Stomach (tissue), 4 donors: ENCODE results near the gene VAPB.

Experiments
- POLR2A ChIP-seq, 4 donors: fragments of 450-650 bp; IDR thresholded peaks; one replicate each; pipeline ENCODE4 v1.6.1; 2016; ENCODE audit warnings: antibody characterized with exemption in 4 of 4, control low read depth in 2 of 4, mild to moderate bottlenecking in 1 of 4, moderate library complexity in 1 of 4
- TF ChIP-seq, protein P1 (sequence below), 7 experiments: fragments of 450-650 bp in 4 of 7; fragments of 200-600 bp in 3 of 7; sonication (generic) in 3 of 7; IDR thresholded peaks; one replicate each; pipeline ENCODE4 v1.5.1; 2016 to 2019; ENCODE audit warnings: antibody characterized with exemption in 7 of 7, control low read depth in 2 of 7, mild to moderate bottlenecking in 1 of 7

DNA sequence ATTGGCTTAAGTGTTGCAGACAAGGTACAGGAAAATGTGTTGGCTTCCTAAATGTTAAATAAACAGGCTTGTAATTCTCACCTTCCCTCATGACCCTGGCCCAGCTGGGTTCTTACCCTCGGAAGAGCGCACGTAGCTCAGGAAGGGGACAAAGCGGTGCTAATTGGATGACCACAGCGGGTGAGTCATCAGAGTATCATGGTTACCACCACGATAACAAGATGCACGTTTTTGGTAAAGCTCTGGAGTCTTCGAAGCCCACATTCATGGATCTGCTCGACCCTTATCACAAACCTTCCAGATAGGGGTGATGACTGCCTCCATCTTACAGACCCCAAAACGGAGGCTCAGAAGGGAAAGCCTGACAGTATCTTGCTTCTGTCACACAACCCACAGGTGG lies 93.4 kb downstream of the VAPB start:
- TF ChIP-seq, protein P1, sequence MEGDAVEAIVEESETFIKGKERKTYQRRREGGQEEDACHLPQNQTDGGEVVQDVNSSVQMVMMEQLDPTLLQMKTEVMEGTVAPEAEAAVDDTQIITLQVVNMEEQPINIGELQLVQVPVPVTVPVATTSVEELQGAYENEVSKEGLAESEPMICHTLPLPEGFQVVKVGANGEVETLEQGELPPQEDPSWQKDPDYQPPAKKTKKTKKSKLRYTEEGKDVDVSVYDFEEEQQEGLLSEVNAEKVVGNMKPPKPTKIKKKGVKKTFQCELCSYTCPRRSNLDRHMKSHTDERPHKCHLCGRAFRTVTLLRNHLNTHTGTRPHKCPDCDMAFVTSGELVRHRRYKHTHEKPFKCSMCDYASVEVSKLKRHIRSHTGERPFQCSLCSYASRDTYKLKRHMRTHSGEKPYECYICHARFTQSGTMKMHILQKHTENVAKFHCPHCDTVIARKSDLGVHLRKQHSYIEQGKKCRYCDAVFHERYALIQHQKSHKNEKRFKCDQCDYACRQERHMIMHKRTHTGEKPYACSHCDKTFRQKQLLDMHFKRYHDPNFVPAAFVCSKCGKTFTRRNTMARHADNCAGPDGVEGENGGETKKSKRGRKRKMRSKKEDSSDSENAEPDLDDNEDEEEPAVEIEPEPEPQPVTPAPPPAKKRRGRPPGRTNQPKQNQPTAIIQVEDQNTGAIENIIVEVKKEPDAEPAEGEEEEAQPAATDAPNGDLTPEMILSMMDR (IDR thresholded peaks at IDR 0.05) = no peak
- no peak for TF ChIP-seq POLR2A (IDR thresholded peaks at IDR 0.05)
